ENCODE measurements around the gene DPY19L3. TPM values are rescaled to one million over a fixed set of nuclear protein-coding genes. Genes with fewer than 3 reads are reported as not detected.
"Not testable (repeated sequence)": the region's sequence is repeated elsewhere in the genome, so short reads cannot be mapped to it uniquely, and the experiment has no call there.

DPY19L3 gene
- total RNA-seq, 2 donors from 2014 or later, result 14.8 to 15.0 TPM

- ATAC-seq (replicated peaks), result no peak
- Mint-ChIP-seq H3K9me3 (no peaks in the 10 kb centered on the region), H3K27ac (peak overlapping the region; percentile 85), H3K36me3 (ENCODE audit: low read depth) (peaks cover 32% of the 10 kb centered on the region), H3K4me1 (peaks cover 5% of the 10 kb centered on the region), H3K4me3 (peak overlapping the region; percentile 81), H3K27me3 (no peaks in the 10 kb centered on the region)
Observed at GRCh38 chr19:32406161-32407003, 812 bp downstream of the DPY19L3 start.

DNA sequence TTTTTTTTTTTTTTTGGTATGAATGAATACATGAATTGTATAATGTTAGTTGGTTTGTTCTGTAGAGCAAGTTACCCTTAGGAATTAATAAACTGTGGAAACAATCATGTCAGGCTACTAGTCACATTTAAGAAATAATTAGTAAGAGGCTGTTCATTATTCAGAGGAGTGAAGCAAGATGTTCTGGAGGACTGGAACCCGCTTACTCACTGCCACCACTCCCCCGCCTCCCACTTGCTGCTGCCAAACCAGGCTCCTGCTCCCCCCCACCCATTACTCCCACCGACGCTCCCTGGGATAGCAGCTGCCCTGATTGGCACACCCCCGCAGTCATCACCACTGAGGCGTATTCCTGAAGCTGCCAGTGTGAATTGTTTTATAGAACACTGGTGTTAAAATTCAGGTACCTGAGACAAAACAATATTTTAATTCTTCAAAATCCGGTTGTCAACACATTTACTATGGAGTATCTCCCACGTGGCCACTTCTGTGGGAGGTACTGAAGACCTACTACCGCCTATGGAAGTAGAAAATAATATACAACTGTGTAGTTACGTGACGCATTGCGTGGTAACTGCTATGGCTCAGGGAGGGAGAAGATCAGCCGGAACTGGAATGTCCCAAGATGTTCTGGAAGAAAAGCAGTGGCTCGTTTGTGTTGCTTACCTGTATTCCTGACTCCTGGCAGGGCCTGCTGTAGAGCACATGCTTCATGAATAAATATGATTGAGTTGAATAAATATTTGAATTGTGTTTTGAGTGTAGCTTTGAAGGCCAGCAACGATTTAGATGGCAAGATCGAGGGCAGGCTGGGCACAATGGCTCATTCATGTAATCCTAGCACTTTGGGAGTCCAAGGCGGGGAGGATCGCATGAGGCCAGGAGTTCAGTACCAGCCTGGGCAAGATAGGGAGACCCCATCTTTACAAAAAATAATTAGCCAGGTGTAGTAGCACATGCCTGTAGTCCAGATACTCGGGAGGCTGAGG is 1.7 kb downstream of the DPY19L3 start:
- no peak for ATAC-seq (replicated peaks)
- Mint-ChIP-seq H3K4me3 (peak overlapping the region; percentile 81), H3K27ac (peak overlapping the region; percentile 85), H3K27me3 (no peaks in the 10 kb centered on the region), H3K9me3 (no peaks in the 10 kb centered on the region), H3K36me3 (ENCODE audit: low read depth) (peaks cover 41% of the 10 kb centered on the region), H3K4me1 (peaks cover 5% of the 10 kb centered on the region)

DNA sequence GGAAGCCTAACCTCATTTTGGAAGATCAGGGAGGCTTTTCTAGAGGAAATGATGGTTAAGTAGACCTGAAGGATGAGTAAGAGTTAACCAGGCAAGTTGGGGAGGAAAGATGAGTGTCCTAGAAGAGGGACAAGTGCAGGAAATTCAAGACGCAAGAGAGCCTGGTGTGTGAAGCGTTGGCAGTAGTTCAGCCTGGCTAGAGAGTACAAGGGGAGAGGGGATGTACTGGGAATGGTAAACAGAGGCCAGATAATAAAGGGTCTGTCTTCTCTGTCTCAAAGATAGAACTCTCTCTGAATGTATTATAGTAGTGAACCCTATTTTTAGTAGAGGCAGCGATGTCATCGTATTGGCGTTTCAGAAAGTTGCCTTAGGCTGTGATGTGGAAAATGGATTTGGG is 9.7 kb downstream of the DPY19L3 start:
- no peak for ATAC-seq (replicated peaks)
- H3K27me3 Mint-ChIP-seq, result no peaks in the 10 kb centered on the region
- no peaks in the 10 kb centered on the region for H3K4me1 Mint-ChIP-seq
- H3K36me3 Mint-ChIP-seq (ENCODE audit: low read depth), result peaks cover 40% of the 10 kb centered on the region
- H3K27ac Mint-ChIP-seq, result no peak overlapping the region
- H3K9me3 Mint-ChIP-seq, result no peaks in the 10 kb centered on the region
- H3K4me3 Mint-ChIP-seq, result no peak overlapping the region

DNA sequence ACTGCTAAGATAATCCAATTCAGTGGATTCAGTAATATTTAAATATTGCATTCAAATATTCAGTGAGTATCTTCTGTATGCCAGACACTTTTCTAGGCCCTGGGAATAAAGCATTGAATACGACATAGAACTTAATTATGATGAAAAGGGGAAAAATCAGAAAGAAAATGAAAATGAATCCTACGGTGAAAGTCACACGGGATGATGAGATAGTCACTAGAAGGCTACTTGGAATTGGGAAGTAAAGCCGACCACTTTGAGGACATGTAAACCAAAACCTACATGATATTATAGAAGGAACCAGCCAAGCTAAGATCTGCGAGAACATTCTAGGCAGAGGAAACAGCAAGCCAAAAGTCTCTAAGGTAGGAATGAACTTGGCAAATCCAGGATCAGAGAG is 10.1 kb downstream of the DPY19L3 start:
- H3K27me3 Mint-ChIP-seq, result no peaks in the 10 kb centered on the region
- ATAC-seq (replicated peaks), result no peak
- no peaks in the 10 kb centered on the region for H3K4me1 Mint-ChIP-seq
- H3K9me3 Mint-ChIP-seq, result no peaks in the 10 kb centered on the region
- no peak overlapping the region for H3K27ac Mint-ChIP-seq
- H3K36me3 Mint-ChIP-seq (ENCODE audit: low read depth), result peaks cover 38% of the 10 kb centered on the region
- H3K4me3 Mint-ChIP-seq, result no peak overlapping the region

GRCh38 chr19:32416749-32417456 is 11.3 kb downstream of the DPY19L3 start:
- Mint-ChIP-seq H3K9me3 (no peaks in the 10 kb centered on the region), H3K36me3 (ENCODE audit: low read depth) (peaks cover 25% of the 10 kb centered on the region), H3K4me3 (no peak overlapping the region), H3K4me1 (peaks cover 3% of the 10 kb centered on the region), H3K27ac (no peak overlapping the region), H3K27me3 (no peaks in the 10 kb centered on the region)
- ATAC-seq (replicated peaks), result no peak

DNA sequence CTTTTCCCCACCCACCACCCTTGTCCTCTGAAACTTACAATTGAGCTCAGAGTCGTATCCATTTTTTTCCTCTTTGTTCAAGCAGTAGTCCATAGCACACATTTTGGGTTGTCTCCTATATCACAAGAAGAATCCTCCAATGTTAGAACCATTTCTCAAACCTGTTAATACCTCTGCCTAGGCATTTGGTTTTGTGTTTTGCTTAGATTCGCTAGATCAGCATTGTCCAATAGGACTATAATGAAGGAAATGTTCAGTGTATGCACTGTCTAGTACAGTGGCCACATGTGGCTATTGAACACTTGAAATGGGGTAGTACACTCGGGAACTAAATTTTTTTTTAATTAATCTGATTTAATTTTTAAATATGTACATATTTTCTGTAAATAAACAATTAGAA is 12.6 kb downstream of the DPY19L3 start:
- H3K36me3 Mint-ChIP-seq (ENCODE audit: low read depth), result peaks cover 13% of the 10 kb centered on the region
- no peak for ATAC-seq (replicated peaks)
- no peaks in the 10 kb centered on the region for H3K9me3 Mint-ChIP-seq
- H3K27ac Mint-ChIP-seq, result no peak overlapping the region
- H3K27me3 Mint-ChIP-seq, result no peaks in the 10 kb centered on the region
- no peak overlapping the region for H3K4me3 Mint-ChIP-seq
- peaks cover 10% of the 10 kb centered on the region for H3K4me1 Mint-ChIP-seq

GRCh38 chr19:32421589-32422361 is 16.2 kb downstream of the DPY19L3 start:
- Mint-ChIP-seq H3K9me3 (no peaks in the 10 kb centered on the region), H3K27me3 (no peaks in the 10 kb centered on the region), H3K4me3 (no peak overlapping the region), H3K36me3 (ENCODE audit: low read depth) (no peaks in the 10 kb centered on the region), H3K27ac (no peak overlapping the region), H3K4me1 (peaks cover 10% of the 10 kb centered on the region)
- no peak for ATAC-seq (replicated peaks)

- no peaks in the 10 kb centered on the region for H3K9me3 Mint-ChIP-seq
- H3K36me3 Mint-ChIP-seq (ENCODE audit: low read depth), result no peaks in the 10 kb centered on the region
- H3K27ac Mint-ChIP-seq, result no peak overlapping the region
- ATAC-seq (replicated peaks), result no peak
- H3K4me1 Mint-ChIP-seq, result peaks cover 10% of the 10 kb centered on the region
- no peak overlapping the region for H3K4me3 Mint-ChIP-seq
- H3K27me3 Mint-ChIP-seq, result no peaks in the 10 kb centered on the region
Observed at GRCh38 chr19:32422435-32422834, 16.9 kb downstream of the DPY19L3 start.

- not testable (repeated sequence) for H3K36me3 Mint-ChIP-seq (ENCODE audit: low read depth); H3K9me3 Mint-ChIP-seq; H3K27ac Mint-ChIP-seq; H3K27me3 Mint-ChIP-seq; H3K4me1 Mint-ChIP-seq; ATAC-seq (replicated peaks); H3K4me3 Mint-ChIP-seq
Observed at GRCh38 chr19:32423944-32424343, 18.4 kb downstream of the DPY19L3 start.

- peaks cover under 1% of the 10 kb centered on the region for H3K4me1 Mint-ChIP-seq
Observed at GRCh38 chr19:32427536-32427935, 22.0 kb downstream of the DPY19L3 start.

DNA sequence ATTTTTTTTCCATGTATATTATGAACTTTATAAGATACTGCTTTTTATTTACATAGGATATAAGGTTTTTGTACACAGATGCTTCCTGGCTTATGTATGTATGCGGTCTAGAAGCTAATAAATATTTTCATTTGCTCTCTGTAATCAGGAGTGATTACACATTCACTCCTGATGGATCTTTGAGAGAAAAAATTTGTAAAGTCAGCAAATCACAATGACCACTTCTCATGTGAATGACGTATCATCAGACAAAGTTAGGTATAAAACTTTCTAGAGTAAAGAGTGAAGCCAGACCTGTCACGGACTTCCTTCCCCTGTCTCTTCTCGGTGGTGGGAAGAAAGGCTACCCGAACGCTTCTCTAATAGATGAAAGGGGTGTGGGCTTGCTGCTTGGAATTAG is 31.1 kb downstream of the DPY19L3 start:
- no peak for ATAC-seq (replicated peaks)
- H3K27ac Mint-ChIP-seq, result no peak overlapping the region
- no peaks in the 10 kb centered on the region for H3K27me3 Mint-ChIP-seq
- H3K4me3 Mint-ChIP-seq, result no peak overlapping the region
- no peaks in the 10 kb centered on the region for H3K4me1 Mint-ChIP-seq
- H3K36me3 Mint-ChIP-seq (ENCODE audit: low read depth), result peaks cover 11% of the 10 kb centered on the region
- H3K9me3 Mint-ChIP-seq, result no peaks in the 10 kb centered on the region

More at GRCh38 chr19:32427536-32427935, 22.0 kb downstream of the DPY19L3 start:
- H3K27me3 Mint-ChIP-seq, result no peaks in the 10 kb centered on the region
- H3K36me3 Mint-ChIP-seq (ENCODE audit: low read depth), result no peaks in the 10 kb centered on the region
- no peaks in the 10 kb centered on the region for H3K9me3 Mint-ChIP-seq
- no peak for ATAC-seq (replicated peaks)
- no peak overlapping the region for H3K27ac Mint-ChIP-seq
- H3K4me3 Mint-ChIP-seq, result no peak overlapping the region

DNA sequence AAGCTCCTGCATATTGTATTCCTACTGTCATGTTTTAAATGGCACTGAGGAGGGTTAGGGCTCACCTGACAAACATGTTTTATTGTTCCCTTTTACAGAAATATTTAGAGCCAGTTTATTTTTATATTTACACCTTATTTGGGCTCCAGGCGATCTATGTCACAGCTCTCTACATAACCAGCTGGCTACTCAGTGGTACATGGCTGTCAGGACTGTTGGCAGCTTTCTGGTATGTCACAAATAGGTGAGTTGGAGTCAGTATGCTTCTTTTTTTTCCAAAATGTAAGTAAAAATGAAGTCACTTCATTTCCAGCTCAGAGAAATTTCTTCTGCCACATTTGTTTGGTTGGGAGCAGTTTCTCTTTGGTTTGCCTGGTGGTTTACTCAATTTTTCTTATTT is 31.5 kb downstream of the DPY19L3 start:
- H3K27me3 Mint-ChIP-seq, result no peaks in the 10 kb centered on the region
- no peak overlapping the region for H3K27ac Mint-ChIP-seq
- H3K4me3 Mint-ChIP-seq, result no peak overlapping the region
- no peaks in the 10 kb centered on the region for H3K4me1 Mint-ChIP-seq
- H3K36me3 Mint-ChIP-seq (ENCODE audit: low read depth), result peaks cover 11% of the 10 kb centered on the region
- H3K9me3 Mint-ChIP-seq, result no peaks in the 10 kb centered on the region
- no peak for ATAC-seq (replicated peaks)

- Mint-ChIP-seq H3K27ac (no peak overlapping the region), H3K27me3 (no peaks in the 10 kb centered on the region), H3K36me3 (ENCODE audit: low read depth) (peaks cover 11% of the 10 kb centered on the region), H3K9me3 (no peaks in the 10 kb centered on the region), H3K4me1 (no peaks in the 10 kb centered on the region), H3K4me3 (no peak overlapping the region)
- ATAC-seq (replicated peaks), result no peak
Observed at GRCh38 chr19:32438751-32439150, 33.2 kb downstream of the DPY19L3 start.

DNA sequence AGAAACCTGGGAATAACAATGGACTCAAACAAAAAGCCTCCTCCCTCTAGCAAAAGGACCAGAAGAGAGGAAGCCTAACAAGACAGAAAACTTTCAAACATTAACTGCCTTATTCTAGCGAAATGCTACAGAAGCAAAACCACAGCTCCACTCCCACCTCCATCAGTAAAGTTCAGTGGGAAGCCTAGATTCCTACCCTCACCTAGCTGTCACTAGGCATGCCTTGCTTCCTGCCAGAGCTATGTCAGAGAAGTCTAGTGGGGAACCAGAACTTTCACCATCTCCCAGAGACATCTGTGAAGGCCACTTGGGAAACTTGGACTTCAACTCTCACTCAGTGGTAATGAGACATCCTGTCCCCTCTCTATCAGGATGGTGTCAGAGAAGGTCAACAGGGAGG is 37.1 kb downstream of the DPY19L3 start:
- H3K4me1 Mint-ChIP-seq, result no peaks in the 10 kb centered on the region
- no peak overlapping the region for H3K4me3 Mint-ChIP-seq
- peaks cover under 1% of the 10 kb centered on the region for H3K36me3 Mint-ChIP-seq (ENCODE audit: low read depth)
- no peaks in the 10 kb centered on the region for H3K27me3 Mint-ChIP-seq
- ATAC-seq (replicated peaks), result no peak
- H3K9me3 Mint-ChIP-seq, result no peaks in the 10 kb centered on the region
- no peak overlapping the region for H3K27ac Mint-ChIP-seq
